H1 (cell line): ENCODE data around the gene PRSS12. TPM values are rescaled to one million over a fixed set of nuclear protein-coding genes. Genes with fewer than 3 reads are reported as not detected.

Experiments
- CTCF ChIA-PET: fragments of 300-600 bp; sonication (Branson Sonifier 250); formaldehyde crosslinking; loops from one replicate; lab custom pipeline; 2021; ENCODE audit not compliant: partially characterized antibody; lab: Charles Lee
- POLR2A ChIA-PET: fragments of 300-600 bp; sonication (Branson Sonifier 250); formaldehyde crosslinking; loops from one replicate; lab custom pipeline; 2021; ENCODE audit warnings: inconsistent platforms; ENCODE audit not compliant: partially characterized antibody; lab: Charles Lee
- DNase-seq, 2 experiments: peaks; one replicate each; pipeline versions ENCODE4 v3.0.0 to v3.0.0-alpha.2; 2010 to 2022; ENCODE audit warnings: low spot score in 2 of 2, low read depth in 1 of 2, mixed read lengths in 1 of 2
- FAIRE-seq: peaks from 2 replicates; lab custom pipeline; 2011; peaks lifted over from hg19 to GRCh38; lab: Jason Lieb, UNC
- H2AFZ ChIP-seq: 2 replicates; pipeline ENCODE4 v1.8.1; 2012; ENCODE audit warnings: low read length, inconsistent platforms
- H2AK5ac ChIP-seq: 2 replicates; pipeline ENCODE4 v1.6.1; 2013; ENCODE audit warnings: low read depth, low read length
- H2BK120ac ChIP-seq: replicated peaks from 2 replicates; pipeline ENCODE3; 2013; ENCODE audit warnings: low read depth, low read length, inconsistent platforms
- H2BK12ac ChIP-seq: 2 replicates; pipeline ENCODE4 v1.6.1; 2013; ENCODE audit warnings: low read depth, low read length
- H2BK15ac ChIP-seq: 2 replicates; pipeline ENCODE4 v1.6.1; 2013; ENCODE audit warnings: low read length
- H2BK20ac ChIP-seq: 2 replicates; pipeline ENCODE4 v1.6.1; 2013; ENCODE audit warnings: low read length
- H2BK5ac ChIP-seq: 2 replicates; pipeline ENCODE4 v1.6.1; 2013; ENCODE audit warnings: low read depth, low read length
- H3K14ac ChIP-seq: 2 replicates; pipeline ENCODE4 v1.6.1; 2013; ENCODE audit warnings: inconsistent platforms; ENCODE audit not compliant: insufficient read length
- H3K18ac ChIP-seq: 2 replicates; pipeline ENCODE4 v1.6.1; 2013; ENCODE audit warnings: low read length; ENCODE audit errors: extremely low read depth
- H3K23ac ChIP-seq: 2 replicates; pipeline ENCODE4 v1.6.1; 2013; ENCODE audit warnings: inconsistent platforms; ENCODE audit not compliant: insufficient read length
- H3K23me2 ChIP-seq: 2 replicates; pipeline ENCODE4 v1.6.1; 2013; ENCODE audit warnings: low read depth, low read length
- H3K27ac ChIP-seq: 2 replicates; pipeline ENCODE4 v1.6.1; 2011; ENCODE audit warnings: low read depth, low read length, inconsistent platforms
- H3K27me3 ChIP-seq, 4 experiments: replicated peaks in 1 of 4; 1 replicate in 1 of 4; 2 replicates in 3 of 4; pipeline versions ENCODE4 v1.6.1 to v1.8.1; 2011 to 2013; ENCODE audit warnings: low read length in 3 of 4, mild to moderate bottlenecking in 3 of 4, inconsistent platforms in 2 of 4, mixed read lengths in 2 of 4, moderate library complexity in 1 of 4; ENCODE audit not compliant: control insufficient read depth in 3 of 4, insufficient read depth in 3 of 4; ENCODE audit errors: extremely low read depth in 1 of 4
- H3K36me3 ChIP-seq, 4 experiments: 2 replicates each; pipeline versions ENCODE4 v1.6.1 to v1.8.1; 2011 to 2013; ENCODE audit warnings: mild to moderate bottlenecking in 4 of 4, low read length in 3 of 4, moderate library complexity in 2 of 4, control low read depth in 1 of 4, inconsistent platforms in 1 of 4; ENCODE audit not compliant: insufficient read depth in 4 of 4, control insufficient read depth in 2 of 4
- H3K4ac ChIP-seq: replicated peaks from 2 replicates; pipeline ENCODE3; 2013; ENCODE audit warnings: low read length, low read depth, mixed read lengths, inconsistent platforms; ENCODE audit not compliant: insufficient read length
- H3K4me1 ChIP-seq, 4 experiments: replicated peaks in 1 of 4; 1 replicate in 1 of 4; 2 replicates in 3 of 4; pipeline versions ENCODE4 v1.6.1 to v1.8.1; 2011 to 2013; ENCODE audit warnings: low read length in 3 of 4, inconsistent platforms in 2 of 4, mixed read lengths in 1 of 4; ENCODE audit not compliant: insufficient read depth in 4 of 4, control insufficient read depth in 3 of 4
- H3K4me2 ChIP-seq, 2 experiments: 2 replicates each; pipeline versions ENCODE4 v1.6.1 to v1.8.1; 2011 to 2013; ENCODE audit warnings: low read depth in 2 of 2, low read length in 2 of 2, control low read depth in 1 of 2, inconsistent platforms in 1 of 2, mild to moderate bottlenecking in 1 of 2; ENCODE audit not compliant: insufficient read depth in 1 of 2
- H3K4me3 ChIP-seq, 4 experiments: fragments of 200-600, 300-600 bp in 1 of 4; sonication (generic), shearing (Covaris generic), sonication (Bioruptor Twin) in 1 of 4; 2 replicates each; pipeline versions ENCODE4 v1.5.1 to v1.8.1; 2011 to 2016; ENCODE audit warnings: low read length in 4 of 4, low read depth in 3 of 4, control low read depth in 2 of 4, inconsistent platforms in 2 of 4, mild to moderate bottlenecking in 2 of 4, mixed read lengths in 1 of 4, moderate library complexity in 1 of 4; ENCODE audit not compliant: insufficient read depth in 2 of 4; ENCODE audit errors: extremely low read depth in 1 of 4
- H3K56ac ChIP-seq: replicated peaks from 2 replicates; pipeline ENCODE3; 2013; ENCODE audit warnings: low read depth, mild to moderate bottlenecking, mixed read lengths, low read length, inconsistent platforms; ENCODE audit not compliant: insufficient read length
- H3K79me1 ChIP-seq: 2 replicates; pipeline ENCODE4 v1.6.1; 2013; ENCODE audit warnings: low read depth, low read length, control low read depth
- H3K79me2 ChIP-seq, 2 experiments: 2 replicates each; pipeline versions ENCODE4 v1.6.1 to v1.8.1; 2012 to 2013; ENCODE audit warnings: low read length in 2 of 2, mild to moderate bottlenecking in 2 of 2, inconsistent platforms in 1 of 2; ENCODE audit not compliant: insufficient read depth in 2 of 2, control insufficient read depth in 1 of 2
- H3K9ac ChIP-seq, 4 experiments: replicated peaks in 1 of 4; 1 replicate in 1 of 4; 2 replicates in 3 of 4; pipeline versions ENCODE4 v1.6.1 to v1.8.1; 2011 to 2013; ENCODE audit warnings: low read depth in 3 of 4, low read length in 3 of 4, control low read depth in 2 of 4, mild to moderate bottlenecking in 2 of 4, moderate library complexity in 2 of 4, inconsistent platforms in 1 of 4; ENCODE audit errors: extremely low read depth in 1 of 4
- H3K9me3 ChIP-seq, 2 experiments: 2 replicates each; pipeline versions ENCODE4 v1.6.1 to v1.8.1; 2012 to 2013; ENCODE audit warnings: mild to moderate bottlenecking in 2 of 2, moderate library complexity in 2 of 2, control low read depth in 1 of 2, inconsistent platforms in 1 of 2, low read depth in 1 of 2, low read length in 1 of 2, mixed read lengths in 1 of 2; ENCODE audit not compliant: insufficient read depth in 2 of 2
- H4K20me1 ChIP-seq, 2 experiments: replicated peaks in 1 of 2; 2 replicates each; pipeline versions ENCODE3 to v1.8.1; 2011 to 2013; ENCODE audit warnings: inconsistent platforms in 2 of 2, low read length in 2 of 2, mild to moderate bottlenecking in 1 of 2; ENCODE audit not compliant: insufficient read depth in 2 of 2, control insufficient read depth in 1 of 2
- H4K5ac ChIP-seq: 2 replicates; pipeline ENCODE4 v1.6.1; 2013; ENCODE audit warnings: low read length, low read depth, mixed read lengths, inconsistent platforms; ENCODE audit not compliant: insufficient read length
- H4K8ac ChIP-seq: 2 replicates; pipeline ENCODE4 v1.8.0; 2013; ENCODE audit warnings: mild to moderate bottlenecking, moderate library complexity, low read length, inconsistent platforms; ENCODE audit not compliant: insufficient read depth; ENCODE audit errors: extremely low read depth
- H4K91ac ChIP-seq: replicated peaks from 2 replicates; pipeline ENCODE3; 2013; ENCODE audit warnings: low read length, mixed read lengths, inconsistent platforms; ENCODE audit not compliant: insufficient read length
- EZH2 ChIP-seq: fragments of 200-600 bp; sonication (generic); IDR thresholded peaks from 2 replicates; pipeline ENCODE4 v1.7.1; 2012; ENCODE audit warnings: low read depth, mild to moderate bottlenecking, moderate library complexity, low read length, inconsistent platforms; ENCODE audit not compliant: severe bottlenecking
- HDAC6 ChIP-seq: IDR thresholded peaks from one replicate; pipeline ENCODE4 v1.7.1; 2012; ENCODE audit warnings: low read depth, mild to moderate bottlenecking, inconsistent platforms, low read length, moderate library complexity
- SIX5 ChIP-seq: IDR thresholded peaks from 2 replicates; pipeline ENCODE4 v1.6.1; 2011; ENCODE audit warnings: mild to moderate bottlenecking, low read depth, low read length
- SRF ChIP-seq: IDR thresholded peaks from 2 replicates; pipeline ENCODE4 v1.6.1; 2011; ENCODE audit warnings: mild to moderate bottlenecking, low read depth, low read length, moderate library complexity
- TAF1 ChIP-seq: IDR thresholded peaks from 2 replicates; pipeline ENCODE4 v1.6.1; 2011; ENCODE audit warnings: mild to moderate bottlenecking, low read depth, low read length
- TBP ChIP-seq: IDR thresholded peaks from 2 replicates; pipeline ENCODE4 v1.6.1; 2011; ENCODE audit warnings: low read depth, low read length, improper control_type of control experiment
- TCF12 ChIP-seq: IDR thresholded peaks from 2 replicates; pipeline ENCODE4 v1.6.1; 2011; ENCODE audit warnings: low read depth, mild to moderate bottlenecking, low read length
- WGBS, 2 experiments: shearing (Covaris generic) in 1 of 2; methylation state at CpG; one replicate each; pipeline versions ENCODE4 v1.1.6 to v1.1.7; 2013 to 2015; ENCODE audit warnings: low lambda C conversion rate in 2 of 2, mixed read lengths in 2 of 2, inconsistent platforms in 1 of 2, low coverage in 1 of 2, missing lambda C conversion rate in 1 of 2; ENCODE audit not compliant: insufficient replicate concordance in 2 of 2, insufficient coverage in 1 of 2, insufficient read length in 1 of 2; ENCODE audit errors: extremely low coverage in 1 of 2, missing lambda C conversion rate in 1 of 2; 5-methylcytosine and 5-hydroxymethylcytosine counted together
- polyA plus RNA-seq, 7 experiments: library from polyadenylated mRNA; depleted of rRNA in 3 of 7; stranded (reverse) in 5 of 7; unstranded in 2 of 7; fragments of >200 nt in 5 of 7; fragments of 200-250 nt in 2 of 7; gene quantifications; 1 replicate in 5 of 7; 2 replicates in 1 of 7; 4 replicates in 1 of 7; pipeline versions ENCODE4 v1.2.1 to v1.2.3, GENCODE V29; 2011 to 2013; ENCODE audit warnings: missing spikeins in 2 of 7, mixed read lengths in 2 of 7
- total RNA-seq: library from RNA; stranded (reverse); fragmentation: NEBNext Ultra II Directional; extraction: Animal tissue kit (Norgen Biotek cat#: 25700); gene quantifications from 2 replicates; pipeline ENCODE4 v1.2.1, GENCODE V29; 2021

PRSS12 gene
- total and polyA plus RNA-seq, 2 of the 8 experiments (the other 6 are each of a cell fraction or from before 2014, with no cell fraction given) = 2.6 to 9.3 TPM

DNA sequence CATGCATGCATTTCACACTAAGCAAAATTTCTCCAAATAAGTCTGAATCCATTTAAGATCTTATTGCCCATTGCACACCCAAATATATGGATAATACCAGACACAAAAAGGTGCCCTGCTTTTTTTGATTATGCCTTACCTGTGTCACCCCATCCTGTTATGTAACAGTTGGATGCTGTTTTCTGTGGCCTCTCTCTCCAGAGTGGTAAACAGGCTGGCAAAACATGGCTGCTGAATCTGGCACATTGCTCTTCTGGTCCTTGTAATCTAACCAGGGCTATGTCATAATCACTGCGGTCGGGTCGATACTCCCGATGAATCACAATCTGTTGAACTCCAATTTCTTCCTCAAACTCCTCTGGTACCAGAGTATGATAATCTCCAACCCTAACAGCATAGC, 70.1 kb downstream of the PRSS12 start:
- 81% methylated on average over 4 of the region's 4 CpGs; no CpG with 5 or more reads in 1 of the 2 experiments for WGBS, 2 experiments
- Histone ChIP-seq H3K27me3 (no peaks in the 10 kb centered on the region), H3K4me1 (peaks cover 0 to 8% (median 0%) of the 10 kb centered on the region in 4 experiments; a peak in 2 of 7 replicates), H3K14ac (no peak overlapping the region), H3K4ac (no peak overlapping the region), H3K56ac (no peak overlapping the region), H4K91ac (no peak overlapping the region), H3K9me3 (no peaks in the 10 kb centered on the region), H2BK120ac (no peak overlapping the region), H2BK5ac (no peak overlapping the region), H2BK20ac (no peak overlapping the region), H3K4me2 (no peak overlapping the region), H4K5ac (no peak overlapping the region), H3K36me3 (peaks cover 0 to 33% (median 6%) of the 10 kb centered on the region in 4 experiments; a peak in 5 of 8 replicates), H3K27ac (no peak overlapping the region), H3K9ac (no peak overlapping the region), H3K23me2 (peaks cover 2% of the 10 kb centered on the region), H4K20me1 (peaks cover 0 to 7% of the 10 kb centered on the region in 2 experiments), H2AFZ (no peak overlapping the region), H3K79me2 (peaks cover 0 to 14% of the 10 kb centered on the region in 2 experiments; a peak in 3 of 4 replicates), H3K23ac (no peak overlapping the region), H2BK12ac (no peak overlapping the region), H4K8ac (no peak overlapping the region), H2BK15ac (no peak overlapping the region), H3K4me3 (no peak overlapping the region), H3K18ac (no peak overlapping the region), H2AK5ac (no peak overlapping the region), H3K79me1 (no peaks in the 10 kb centered on the region; the same call in 1 of the 2 replicates)
- ChIA-PET POLR2A (interaction anchor here (1.4 kb wide), 1 partner anchor 10 kb away, joined by 3 read pairs; no protein-coding TSS in a partner anchor), CTCF (interaction anchor here (2.6 kb wide), 1 partner anchor 71 kb away, joined by 9 read pairs; the partner anchor contains the start of gene PRSS12)
- TF ChIP-seq SRF (no peak), HDAC6 (no peak), EZH2 (no peak), TAF1 (no peak), TBP (no peak), SIX5 (no peak), TCF12 (no peak)
- DNase-seq (no peak), FAIRE-seq (no peak)
